Mesenchymal stem cell (in vitro differentiated cells and primary cell): ENCODE data around the gene IFFO2.
"Not testable (repeated sequence)": the region's sequence is repeated elsewhere in the genome, so short reads cannot be mapped to it uniquely, and the experiment has no call there.

Source experiments
- DNase-seq: peaks from one replicate; pipeline ENCODE4 v3.0.0-alpha.2; 2013
- H2AFZ ChIP-seq: one replicate; pipeline ENCODE4 v1.6.1; 2013; ENCODE audit warnings: low read depth, mild to moderate bottlenecking, control low read depth, inconsistent platforms, low read length, moderate library complexity
- H2AK5ac ChIP-seq: 2 replicates; pipeline ENCODE4 v1.6.1; 2013; ENCODE audit warnings: low read length, moderate library complexity, mild to moderate bottlenecking, inconsistent platforms; ENCODE audit not compliant: severe bottlenecking
- H2BK120ac ChIP-seq: one replicate; pipeline ENCODE4 v1.6.1; 2013; ENCODE audit warnings: low read depth, mild to moderate bottlenecking, inconsistent platforms, low read length, moderate library complexity
- H2BK12ac ChIP-seq, 2 experiments: one replicate each; pipeline ENCODE4 v1.6.1; 2013; ENCODE audit warnings: inconsistent platforms in 2 of 2, low read length in 2 of 2, mild to moderate bottlenecking in 2 of 2, moderate library complexity in 2 of 2, control low read depth in 1 of 2
- H2BK15ac ChIP-seq: one replicate; pipeline ENCODE4 v1.6.1; 2013; ENCODE audit warnings: mild to moderate bottlenecking, low read depth, inconsistent platforms; ENCODE audit not compliant: poor library complexity, severe bottlenecking
- H2BK5ac ChIP-seq: 2 replicates; pipeline ENCODE4 v1.6.1; 2013; ENCODE audit warnings: low read depth, mild to moderate bottlenecking, low read length, control low read depth, inconsistent platforms; ENCODE audit not compliant: poor library complexity, severe bottlenecking
- H3K14ac ChIP-seq, 2 experiments: one replicate each; pipeline ENCODE4 v1.6.1; 2013; ENCODE audit warnings: inconsistent platforms in 2 of 2, low read length in 2 of 2, control low read depth in 1 of 2, mild to moderate bottlenecking in 1 of 2, moderate library complexity in 1 of 2
- H3K18ac ChIP-seq, 2 experiments: one replicate each; pipeline ENCODE4 v1.6.1; 2013; ENCODE audit warnings: inconsistent platforms in 2 of 2, low read length in 2 of 2, control low read depth in 1 of 2, low read depth in 1 of 2, mild to moderate bottlenecking in 1 of 2
- H3K23ac ChIP-seq, 2 experiments: one replicate each; pipeline ENCODE4 v1.6.1; 2013; ENCODE audit warnings: inconsistent platforms in 2 of 2, low read length in 2 of 2, mild to moderate bottlenecking in 2 of 2, moderate library complexity in 2 of 2, control low read depth in 1 of 2
- H3K27ac ChIP-seq: 2 replicates; pipeline ENCODE4 v1.5.1; 2013; ENCODE audit warnings: mild to moderate bottlenecking, moderate library complexity, low read length, control low read depth, inconsistent platforms; ENCODE audit not compliant: poor library complexity, severe bottlenecking
- H3K27me3 ChIP-seq, 2 experiments: 2 replicates each; pipeline versions ENCODE4 v1.6.1 to v1.7.0; 2013; ENCODE audit warnings: low read length in 2 of 2, mild to moderate bottlenecking in 2 of 2, moderate library complexity in 2 of 2, control low read depth in 1 of 2, inconsistent platforms in 1 of 2; ENCODE audit not compliant: control insufficient read depth in 1 of 2, insufficient read depth in 1 of 2
- H3K36me3 ChIP-seq, 2 experiments: 2 replicates each; pipeline versions ENCODE4 v1.6.1 to v1.7.0; 2013; ENCODE audit warnings: low read length in 2 of 2, control low read depth in 1 of 2, inconsistent platforms in 1 of 2, low read depth in 1 of 2, mild to moderate bottlenecking in 1 of 2; ENCODE audit not compliant: insufficient read depth in 2 of 2, control insufficient read depth in 1 of 2
- H3K4ac ChIP-seq, 2 experiments: one replicate each; pipeline ENCODE4 v1.6.1; 2013; ENCODE audit warnings: inconsistent platforms in 2 of 2, low read length in 2 of 2, mild to moderate bottlenecking in 2 of 2, moderate library complexity in 2 of 2, control low read depth in 1 of 2, low read depth in 1 of 2
- H3K4me1 ChIP-seq: 2 replicates; pipeline ENCODE4 v1.6.1; 2013; ENCODE audit warnings: low read depth, low read length, control low read depth; ENCODE audit not compliant: control insufficient read depth, insufficient read depth
- H3K4me2 ChIP-seq: 2 replicates; pipeline ENCODE4 v1.6.1; 2013; ENCODE audit warnings: low read length, mild to moderate bottlenecking, inconsistent platforms; ENCODE audit not compliant: poor library complexity, severe bottlenecking
- H3K4me3 ChIP-seq, 2 experiments: 2 replicates each; pipeline versions ENCODE4 v1.5.1 to v1.7.0; 2013; ENCODE audit warnings: low read length in 2 of 2, mild to moderate bottlenecking in 2 of 2, control low read depth in 1 of 2, low read depth in 1 of 2; ENCODE audit not compliant: insufficient read depth in 1 of 2
- H3K79me1 ChIP-seq: replicated peaks from 2 replicates; pipeline ENCODE4 v1.6.1; 2013; ENCODE audit warnings: mild to moderate bottlenecking, control low read depth, low read length, inconsistent platforms; ENCODE audit not compliant: poor library complexity, severe bottlenecking
- H3K9ac ChIP-seq: 2 replicates; pipeline ENCODE4 v1.7.0; 2013; ENCODE audit warnings: mild to moderate bottlenecking, low read length, moderate library complexity
- H3K9me3 ChIP-seq: 2 replicates; pipeline ENCODE4 v1.7.0; 2013; ENCODE audit warnings: mild to moderate bottlenecking, low read length; ENCODE audit not compliant: control insufficient read depth
- H4K8ac ChIP-seq: one replicate; pipeline ENCODE4 v1.6.1; 2013; ENCODE audit warnings: inconsistent platforms, mild to moderate bottlenecking, low read length, moderate library complexity
- H4K91ac ChIP-seq: one replicate; pipeline ENCODE4 v1.6.1; 2013; ENCODE audit warnings: mild to moderate bottlenecking, low read length, inconsistent platforms
- WGBS: methylation state at CpG from one replicate; pipeline ENCODE4 v1.1.7; 2013; ENCODE audit warnings: mixed read lengths; 5-methylcytosine and 5-hydroxymethylcytosine counted together

The IFFO2 gene

DNA sequence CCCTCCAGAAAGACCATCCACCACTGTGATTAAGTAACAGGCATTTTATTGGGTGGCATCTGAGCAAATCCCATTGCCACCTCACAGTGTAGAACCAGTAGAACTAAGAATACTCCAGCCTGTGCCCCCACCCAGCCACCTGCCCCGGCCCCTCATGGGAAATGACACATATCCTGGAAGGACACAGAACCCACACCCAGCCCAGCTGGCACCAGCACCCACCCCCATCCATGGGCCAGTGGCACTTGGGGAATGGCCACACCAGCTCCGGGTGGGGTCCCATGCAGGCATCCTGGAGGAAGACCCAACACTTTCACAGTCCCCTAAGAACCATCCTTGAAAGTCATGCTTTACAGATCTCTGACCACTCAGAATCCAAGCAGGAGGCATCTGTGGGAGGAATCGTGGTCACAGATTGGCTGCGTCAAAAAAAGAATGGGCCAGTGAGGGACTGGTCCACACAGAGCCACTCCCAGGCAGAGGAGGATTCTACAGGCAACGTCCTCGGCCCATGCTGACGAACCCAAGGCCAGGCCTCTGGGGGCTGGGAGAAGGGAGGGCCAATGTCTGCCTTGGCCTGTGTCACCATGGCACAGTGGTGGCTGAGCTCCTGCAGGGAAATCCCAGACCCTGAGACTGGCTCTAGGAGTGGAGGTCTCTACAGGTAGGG, 84.9 kb downstream of the IFFO2 start:
- peaks cover 12 to 29% of the 10 kb centered on the region in 2 experiments for H3K27me3 ChIP-seq
- peaks cover 3% of the 10 kb centered on the region for H3K4me1 ChIP-seq
- H3K9me3 ChIP-seq: no peaks in the 10 kb centered on the region
- H2BK12ac ChIP-seq: no peak overlapping the region
- no peak overlapping the region for H4K8ac ChIP-seq
- no peak overlapping the region for H3K27ac ChIP-seq
- H3K4ac ChIP-seq: no peak overlapping the region
- H3K36me3 ChIP-seq: peaks cover 1 to 26% of the 10 kb centered on the region in 2 experiments
- no peak overlapping the region for H2AK5ac ChIP-seq
- H2BK120ac ChIP-seq: no peak overlapping the region
- no peak for DNase-seq
- no peak overlapping the region for H2AFZ ChIP-seq
- no peak overlapping the region for H3K9ac ChIP-seq
- H3K79me1 ChIP-seq: no peaks in the 10 kb centered on the region
- H2BK15ac ChIP-seq: no peak overlapping the region
- 74% methylated on average over 7 of the region's 7 CpGs for WGBS
- H3K23ac ChIP-seq: no peak overlapping the region
- no peak overlapping the region for H3K18ac ChIP-seq
- H3K4me3 ChIP-seq: no peak overlapping the region
- no peak overlapping the region for H3K4me2 ChIP-seq
- no peak overlapping the region for H2BK5ac ChIP-seq
- H3K14ac ChIP-seq: no peak overlapping the region
- no peak overlapping the region for H4K91ac ChIP-seq

DNA sequence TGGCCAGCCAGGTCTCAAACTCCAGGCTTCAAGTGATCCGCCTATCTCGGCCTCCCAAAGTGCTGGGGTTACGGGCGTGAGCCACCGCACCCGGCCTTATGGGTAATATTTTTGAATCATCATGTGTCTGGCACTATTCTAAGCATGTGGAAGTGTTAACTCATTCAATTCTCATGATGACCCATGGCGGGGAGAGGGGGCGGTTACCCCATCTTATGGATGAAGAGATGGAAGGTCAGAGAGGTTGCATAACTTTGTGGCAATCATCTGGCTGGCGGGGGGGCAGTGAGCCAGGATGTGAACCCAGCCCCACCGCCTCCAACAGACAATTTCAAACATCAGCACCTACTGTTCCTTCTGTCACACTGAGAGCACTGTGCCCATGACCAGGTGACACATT, 85.5 kb downstream of the IFFO2 start:
- Histone ChIP-seq H3K4me3 (no peak overlapping the region), H3K14ac (no peak overlapping the region), H3K27ac (no peak overlapping the region), H2BK15ac (no peak overlapping the region), H2AFZ (no peak overlapping the region), H3K4ac (no peak overlapping the region), H3K36me3 (peaks cover 0 to 21% of the 10 kb centered on the region in 2 experiments), H3K4me1 (peaks cover 3% of the 10 kb centered on the region), H2BK5ac (no peak overlapping the region), H4K8ac (no peak overlapping the region), H3K18ac (no peak overlapping the region), H2AK5ac (no peak overlapping the region), H3K23ac (no peak overlapping the region), H4K91ac (no peak overlapping the region), H3K79me1 (no peaks in the 10 kb centered on the region), H3K27me3 (peaks cover 16 to 35% of the 10 kb centered on the region in 2 experiments), H2BK120ac (no peak overlapping the region), H2BK12ac (no peak overlapping the region), H3K9me3 (no peaks in the 10 kb centered on the region), H3K4me2 (no peak overlapping the region), H3K9ac (no peak overlapping the region)
- DNase-seq: no peak
- WGBS: 96% methylated on average over 10 of the region's 10 CpGs

DNA sequence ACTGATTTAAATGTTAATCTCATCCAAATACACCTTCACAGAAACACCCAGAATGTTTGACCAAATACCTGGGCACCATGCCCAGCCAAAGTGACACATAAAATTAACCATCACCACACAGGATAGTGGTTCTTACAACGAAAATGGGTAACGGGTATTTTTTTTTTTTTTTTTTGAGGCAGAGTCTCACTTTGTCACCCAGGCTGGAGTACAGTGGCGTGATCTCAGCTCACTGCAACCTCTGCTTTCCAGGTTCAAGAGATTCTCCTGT, 85.9 kb downstream of the IFFO2 start:
- H2BK5ac ChIP-seq, H2AK5ac ChIP-seq, DNase-seq, H2BK12ac ChIP-seq, H3K27ac ChIP-seq, H2AFZ ChIP-seq, H3K9me3 ChIP-seq, H3K79me1 ChIP-seq, H4K8ac ChIP-seq, H3K23ac ChIP-seq, H4K91ac ChIP-seq, H3K9ac ChIP-seq, H3K18ac ChIP-seq, H2BK15ac ChIP-seq, H3K4me2 ChIP-seq, H3K4me1 ChIP-seq, H3K14ac ChIP-seq, H3K4ac ChIP-seq, H2BK120ac ChIP-seq, H3K4me3 ChIP-seq: not testable (repeated sequence)
- Histone ChIP-seq H3K36me3 (peaks cover 0 to 21% of the 10 kb centered on the region in 2 experiments), H3K27me3 (peaks cover 20 to 39% of the 10 kb centered on the region in 2 experiments)
- 70% methylated on average over 3 of the region's 3 CpGs for WGBS

DNA sequence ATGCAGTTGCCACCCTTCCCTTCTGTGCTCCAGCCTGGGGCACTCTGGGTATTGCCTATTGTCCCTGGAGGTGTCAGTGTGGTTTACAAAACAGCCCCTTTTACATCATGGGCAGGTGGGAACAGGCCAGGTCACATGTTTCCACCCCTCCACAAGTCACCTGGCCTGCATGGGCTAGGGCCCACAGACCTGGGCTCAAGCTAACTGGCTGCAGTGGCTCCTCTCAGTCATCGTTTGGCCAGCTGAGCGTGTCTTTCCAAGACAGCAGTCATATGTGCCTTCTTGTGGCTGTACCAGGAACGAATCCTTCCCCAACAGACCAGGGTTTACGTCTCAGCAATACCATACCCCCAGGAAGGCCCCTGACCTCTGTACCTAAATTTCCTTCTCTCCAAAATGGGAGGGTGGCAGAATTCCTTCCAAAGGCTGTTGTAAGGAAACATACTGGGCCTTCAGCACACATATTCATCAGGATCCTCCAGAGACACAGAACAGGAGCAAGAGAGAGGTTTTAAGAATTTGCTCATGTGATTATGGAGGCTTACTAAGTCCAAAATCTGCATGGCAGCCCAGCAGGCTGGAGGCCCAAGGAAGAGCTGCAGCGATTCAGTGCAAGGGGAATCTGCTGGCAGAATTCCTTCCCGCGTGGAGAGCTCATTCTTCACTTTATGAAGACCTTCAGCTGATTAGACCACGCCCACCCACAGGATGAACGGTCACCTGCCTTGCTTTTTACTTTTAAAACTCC, 86.5 kb downstream of the IFFO2 start:
- Histone ChIP-seq H4K8ac (no peak overlapping the region), H4K91ac (no peak overlapping the region), H2BK15ac (no peak overlapping the region), H3K79me1 (no peaks in the 10 kb centered on the region), H3K36me3 (peaks cover 0 to 21% of the 10 kb centered on the region in 2 experiments), H2BK5ac (no peak overlapping the region), H3K9me3 (no peaks in the 10 kb centered on the region), H3K27me3 (peaks cover 23 to 44% of the 10 kb centered on the region in 2 experiments), H2BK120ac (no peak overlapping the region), H3K18ac (no peak overlapping the region), H3K14ac (peak overlapping the region in 1 of 2 experiments; percentile 12), H3K23ac (no peak overlapping the region), H3K4ac (no peak overlapping the region), H3K27ac (no peak overlapping the region), H3K9ac (no peak overlapping the region), H3K4me2 (no peak overlapping the region), H3K4me3 (no peak overlapping the region), H3K4me1 (peaks cover 2% of the 10 kb centered on the region), H2BK12ac (no peak overlapping the region), H2AK5ac (no peak overlapping the region), H2AFZ (no peak overlapping the region)
- DNase-seq: no peak
- WGBS: 78% methylated on average over 9 of the region's 9 CpGs
